HG03139 (cell line): Measurements from ENCODE around the gene DOK7.

Experiments used
- ATAC-seq: cut with Tn5 transposase; IDR thresholded peaks from one replicate; pipeline ENCODE4 v1.9.1; 2021; ENCODE audit not compliant: unreplicated experiment

DOK7 gene

DNA sequence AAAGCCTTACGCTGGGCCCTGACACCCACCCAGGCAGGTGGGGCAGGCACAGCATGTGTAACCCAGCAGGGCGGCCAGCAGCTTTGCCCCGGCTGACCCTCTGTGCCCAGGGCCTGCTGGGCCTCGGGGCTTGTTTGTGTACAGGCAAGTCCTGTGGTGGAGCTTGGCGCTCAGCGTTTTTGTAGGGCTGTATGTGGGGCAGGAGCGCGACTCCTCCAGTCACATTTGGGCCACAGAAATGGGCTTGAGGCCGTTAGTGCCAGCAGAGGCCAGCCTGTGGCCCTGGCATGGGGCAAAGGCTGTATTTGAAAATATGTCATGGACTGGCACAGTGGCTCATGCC, 36.0 kb upstream of the DOK7 start:
- no peak for ATAC-seq

DNA sequence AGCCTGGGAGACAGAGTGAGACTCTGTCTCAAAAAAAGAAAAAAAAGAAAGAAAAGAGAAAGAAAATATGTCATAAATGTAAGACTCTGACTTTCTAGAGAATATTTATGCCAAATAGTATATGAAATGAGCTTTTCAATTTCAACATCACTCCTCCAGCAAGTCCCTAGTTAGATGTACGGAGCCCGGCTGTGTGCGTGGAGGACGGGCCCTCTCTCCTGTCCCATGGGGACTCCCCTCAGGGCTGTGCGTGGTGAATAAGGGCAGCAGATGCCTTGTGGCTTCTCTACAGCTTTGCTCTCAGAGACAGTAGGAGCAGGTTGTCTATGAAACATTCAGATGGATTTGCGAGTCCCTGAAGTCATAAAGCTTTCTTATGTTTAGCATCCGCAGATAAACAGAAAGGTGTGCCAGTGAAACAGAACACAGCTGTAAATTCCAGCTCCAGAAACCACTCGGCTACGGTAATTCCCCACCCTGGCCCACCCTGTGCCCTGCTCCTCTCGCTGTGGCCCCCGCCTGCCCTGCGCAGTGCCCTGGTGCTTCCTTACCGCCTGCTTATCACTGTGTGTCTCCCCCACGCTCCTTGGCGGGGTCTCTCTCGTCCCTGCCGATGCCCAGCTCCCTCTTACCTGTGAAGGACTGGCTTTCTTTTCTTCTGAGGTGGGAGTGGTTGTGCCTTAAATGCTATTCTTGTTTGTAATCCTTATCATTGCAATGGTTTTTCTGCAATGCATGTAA, 35.2 kb upstream of the DOK7 start:
- no peak for ATAC-seq

DNA sequence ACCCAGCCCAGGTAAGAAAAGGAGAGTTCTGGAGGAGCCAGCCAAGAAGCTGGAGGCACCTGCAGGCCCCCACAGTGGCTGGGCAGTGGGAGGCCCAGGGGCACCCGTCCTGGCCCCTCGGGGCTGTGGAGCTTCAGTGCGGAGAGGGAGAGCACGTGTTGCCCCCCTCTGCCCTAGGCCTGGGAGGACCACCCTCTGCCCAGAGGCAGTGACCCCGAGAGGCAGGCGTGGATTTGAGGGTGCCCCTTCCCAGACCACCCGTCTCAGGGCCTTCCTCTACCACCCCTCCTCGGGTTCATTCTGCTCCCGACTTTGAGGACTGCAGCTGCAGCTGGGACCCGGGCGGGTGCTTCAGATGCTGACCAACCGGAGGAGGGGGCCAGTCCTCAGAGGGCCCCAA, 33.5 kb upstream of the DOK7 start:
- ATAC-seq, result no peak

DNA sequence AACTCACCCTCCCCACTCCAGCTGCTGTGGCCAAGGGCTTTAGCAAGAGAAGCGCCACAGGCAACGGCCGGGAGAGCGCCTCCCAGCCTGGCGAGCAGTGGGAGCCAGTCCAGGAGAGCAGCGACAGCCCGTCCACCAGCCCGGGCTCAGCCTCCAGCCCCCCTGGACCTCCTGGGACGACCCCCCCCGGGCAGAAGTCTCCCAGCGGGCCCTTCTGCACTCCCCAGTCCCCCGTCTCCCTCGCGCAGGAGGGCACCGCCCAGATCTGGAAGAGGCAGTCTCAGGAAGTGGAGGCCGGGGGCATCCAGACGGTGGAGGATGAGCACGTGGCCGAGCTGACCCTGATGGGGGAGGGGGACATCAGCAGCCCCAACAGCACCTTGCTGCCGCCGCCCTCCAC, 32.6 kb upstream of the DOK7 start:
- no peak for ATAC-seq

DNA sequence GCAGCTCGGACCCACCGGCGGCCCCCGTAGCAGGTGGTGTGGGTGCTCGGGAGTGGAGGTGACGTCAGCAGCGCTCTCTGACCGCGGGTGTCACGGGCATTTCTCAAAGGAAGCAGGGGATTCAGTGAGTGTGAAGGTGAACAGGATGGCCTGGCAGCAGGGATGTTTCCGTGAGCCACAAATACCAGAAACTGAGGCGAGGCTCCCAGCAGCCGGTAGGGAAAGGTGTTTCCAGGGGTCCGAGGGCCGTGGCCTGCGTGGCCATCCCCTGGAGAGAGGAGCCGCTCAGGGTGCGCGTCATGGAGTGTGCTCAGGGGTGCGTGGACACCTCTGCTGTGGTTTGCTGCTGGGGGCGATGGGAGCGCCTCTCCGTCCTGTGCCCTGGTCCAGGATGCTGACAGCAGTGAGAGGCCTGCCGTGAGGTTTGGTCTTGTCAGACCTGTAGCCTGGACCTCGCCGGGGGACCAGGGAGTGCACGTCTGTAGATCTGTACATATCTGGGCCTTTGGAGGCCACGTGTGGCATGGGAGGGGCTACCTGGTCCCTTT, 31.6 kb upstream of the DOK7 start:
- ATAC-seq, result no peak

DNA sequence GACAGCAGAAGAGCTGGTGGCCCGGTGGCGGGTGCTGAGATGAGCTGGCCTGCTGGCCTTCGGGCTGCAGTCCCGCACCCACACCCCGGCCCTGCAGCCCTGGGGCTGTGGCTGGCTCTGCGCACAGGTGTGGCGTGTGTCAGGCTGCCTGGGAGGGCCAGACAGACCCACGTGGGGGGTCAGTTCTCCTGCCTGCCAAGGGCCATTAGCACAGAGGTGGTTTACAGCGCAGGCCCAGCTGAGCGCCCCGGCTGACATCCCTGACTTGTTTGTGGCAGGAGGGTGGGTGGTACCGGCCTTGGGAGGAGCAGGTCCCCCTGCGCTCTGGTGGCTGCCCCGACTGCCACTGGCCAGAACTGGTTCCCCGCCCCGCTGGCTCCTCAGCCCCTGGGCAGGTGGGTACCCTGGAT, 30.7 kb upstream of the DOK7 start:
- ATAC-seq, result no peak

DNA sequence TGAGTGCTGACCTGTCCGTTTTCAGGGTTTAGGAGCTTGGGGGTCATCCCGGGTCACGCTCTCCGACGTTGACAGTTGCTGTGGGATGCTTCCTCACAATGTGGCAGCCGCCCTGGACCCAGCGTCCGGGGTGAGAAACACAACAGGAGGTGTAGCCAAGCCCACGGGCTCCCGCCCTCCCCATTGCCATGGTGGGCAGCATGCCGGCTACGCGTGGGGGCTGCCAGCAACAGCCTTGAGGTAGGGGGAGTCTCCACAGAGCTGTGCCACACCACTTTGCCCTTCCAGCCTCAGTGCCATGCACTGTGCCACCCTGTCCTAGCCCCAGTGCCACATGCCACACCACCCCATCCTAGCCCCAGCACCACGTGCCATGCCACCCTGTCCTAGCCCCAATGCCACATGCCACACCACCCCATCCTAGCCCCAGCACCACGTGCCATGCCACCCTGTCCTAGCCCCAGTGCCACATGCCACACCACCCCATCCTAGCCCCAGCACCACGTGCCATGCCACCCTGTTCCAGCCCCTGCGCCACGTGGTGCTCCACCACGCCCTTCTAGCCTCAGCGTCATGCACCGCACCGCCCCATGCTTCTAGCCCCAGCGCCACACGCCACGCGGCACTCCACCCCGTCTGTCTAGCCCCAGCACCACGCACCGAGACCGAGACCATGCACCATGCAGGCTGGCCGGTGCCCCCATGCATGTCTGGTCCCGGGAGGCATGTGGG, 29.8 kb upstream of the DOK7 start:
- no peak for ATAC-seq

DNA sequence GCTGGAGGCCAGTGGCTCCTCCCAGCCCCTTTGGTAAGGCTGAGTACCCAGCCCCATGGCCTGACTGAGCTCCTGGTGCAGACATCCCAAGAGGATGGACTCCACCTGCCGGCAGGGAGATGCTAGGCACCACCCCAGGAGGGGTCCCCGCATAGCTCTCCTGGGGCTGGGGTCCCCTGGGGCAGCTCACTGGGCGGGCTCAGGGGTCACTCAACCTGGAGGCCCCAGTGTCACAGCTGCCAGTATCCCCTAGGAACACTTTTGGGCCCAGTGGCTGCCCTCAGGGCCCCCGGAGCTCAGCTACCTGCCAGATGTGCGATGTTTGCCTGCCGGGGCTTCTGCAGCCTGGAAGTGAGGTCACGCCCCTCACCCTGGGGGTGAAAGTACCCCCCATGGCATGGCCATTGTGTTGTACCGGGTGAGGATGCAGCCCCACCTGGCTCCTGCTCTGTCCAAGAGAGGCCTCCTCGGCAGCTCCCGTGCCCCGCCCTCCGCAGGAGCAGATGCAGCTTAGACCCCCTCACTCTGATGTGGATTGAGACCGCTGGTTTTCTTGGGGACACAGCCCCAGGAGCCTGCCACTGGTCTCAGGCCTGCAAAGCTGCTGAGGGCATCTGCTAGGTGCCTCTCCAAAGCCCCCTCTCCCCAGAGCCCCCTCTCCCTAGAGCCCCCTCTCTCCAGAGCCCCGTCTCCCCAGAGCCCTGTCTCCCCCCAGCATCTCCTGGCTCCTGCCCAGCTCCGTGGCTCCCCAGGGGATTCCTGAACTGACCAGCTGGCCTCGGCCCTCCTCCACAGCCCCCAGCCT, 28.0 kb upstream of the DOK7 start:
- ATAC-seq, result no peak

DNA sequence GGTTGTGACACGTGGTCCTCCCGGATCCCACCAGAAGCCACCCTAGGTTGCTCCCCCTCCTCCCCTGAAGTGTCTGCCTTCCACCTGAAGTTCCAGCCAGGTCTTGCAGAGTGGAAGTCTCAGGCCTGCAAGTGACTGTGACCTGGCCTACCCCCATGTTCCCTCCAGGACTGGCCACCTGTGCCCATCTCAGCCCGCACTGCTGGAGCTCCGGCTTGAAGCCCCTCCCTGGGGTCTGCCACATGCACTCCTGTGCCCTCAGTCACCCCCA, 27.5 kb upstream of the DOK7 start:
- no peak for ATAC-seq

DNA sequence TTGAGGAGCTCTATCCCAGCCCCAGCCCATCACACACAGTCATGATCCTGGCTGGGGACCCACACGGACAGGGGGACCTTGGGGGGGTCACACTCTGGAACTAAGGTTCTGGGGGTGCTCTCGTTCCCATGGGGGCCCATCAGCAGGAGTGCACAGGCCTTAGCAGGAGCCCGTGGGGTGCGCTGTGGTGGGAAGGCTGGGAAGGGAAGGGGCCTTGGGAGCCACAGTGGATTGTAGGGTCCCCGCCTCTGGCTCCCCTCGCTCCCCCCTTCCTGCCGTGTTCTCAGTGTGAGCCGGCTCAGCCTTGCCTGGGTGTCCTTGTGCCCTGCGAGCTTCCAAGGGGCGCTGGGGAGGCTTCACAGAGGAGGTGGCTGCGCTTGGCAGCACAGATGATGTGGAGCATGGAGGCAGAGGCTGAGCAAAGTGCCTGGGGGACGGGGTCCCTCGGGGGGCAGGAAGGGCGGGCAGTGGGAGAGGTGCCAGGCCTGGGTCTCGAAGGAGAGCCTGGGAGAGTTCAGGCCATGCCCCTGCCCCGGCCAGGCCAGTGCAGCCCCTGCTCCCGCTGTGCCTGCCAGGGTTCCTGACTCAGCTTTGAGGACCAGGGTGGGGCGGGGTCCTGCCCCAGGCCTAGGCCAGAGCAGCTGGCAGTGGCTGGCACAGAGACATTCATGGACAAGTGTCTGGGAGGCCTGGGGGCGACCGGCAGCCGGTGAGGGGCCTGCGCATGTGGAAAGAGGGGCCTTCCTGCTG, 26.9 kb upstream of the DOK7 start:
- ATAC-seq, result no peak

DNA sequence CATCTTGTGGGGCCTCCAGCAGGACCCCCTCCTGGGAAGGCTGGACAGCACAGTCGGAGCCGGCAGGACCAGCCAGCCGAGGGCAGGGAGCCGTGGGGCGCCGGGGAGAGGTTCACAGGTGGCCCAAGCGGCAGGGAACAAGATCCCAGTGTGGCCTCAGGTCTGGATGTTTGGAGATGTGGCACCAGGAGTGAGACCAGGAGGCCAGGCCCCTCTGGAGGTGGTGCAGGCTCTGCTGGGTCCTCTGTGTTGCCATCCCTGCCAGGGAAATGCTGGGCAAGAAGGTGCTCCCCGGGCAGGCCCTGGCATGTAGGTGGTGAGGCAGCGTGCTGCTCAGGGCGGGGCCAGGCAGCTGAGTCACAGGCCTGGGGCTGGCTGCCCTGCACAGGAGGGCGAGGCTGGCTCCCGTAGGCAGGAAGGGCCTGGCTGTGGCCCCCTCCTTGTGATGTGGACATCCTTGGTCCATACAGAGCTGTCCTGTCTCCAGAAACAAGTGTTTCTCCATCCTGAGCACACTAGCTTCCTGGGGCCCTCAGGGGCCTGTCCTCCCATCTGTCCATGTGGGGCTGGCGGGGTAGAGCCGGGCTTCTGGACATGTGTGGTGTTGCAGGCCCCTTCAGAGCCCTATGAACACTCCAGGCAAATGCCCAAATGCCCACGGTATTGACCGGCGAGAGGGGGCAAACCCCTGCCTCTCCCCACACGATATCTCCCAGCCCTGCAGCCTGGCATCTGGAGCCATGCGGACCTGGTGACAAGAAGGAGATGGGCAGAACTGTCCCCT, 26.1 kb upstream of the DOK7 start:
- no peak for ATAC-seq

DNA sequence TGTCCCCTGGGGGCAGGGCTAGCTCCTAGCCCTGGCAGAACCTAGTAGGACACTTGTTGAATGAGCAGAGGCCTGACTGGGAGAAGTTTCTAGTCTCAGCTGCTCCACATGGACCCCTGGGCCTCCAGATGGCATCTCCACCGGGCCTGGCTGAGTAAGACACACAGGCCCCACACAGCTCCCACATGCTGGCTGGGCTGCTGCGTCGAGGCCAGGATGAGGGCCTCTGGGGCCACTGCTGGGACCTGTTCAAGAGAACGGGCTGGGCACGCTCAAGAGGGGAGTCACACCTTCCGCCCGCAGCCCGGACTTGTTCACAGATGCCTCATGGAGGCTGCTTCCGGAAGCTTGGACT, 25.5 kb upstream of the DOK7 start:
- ATAC-seq, result no peak

DNA sequence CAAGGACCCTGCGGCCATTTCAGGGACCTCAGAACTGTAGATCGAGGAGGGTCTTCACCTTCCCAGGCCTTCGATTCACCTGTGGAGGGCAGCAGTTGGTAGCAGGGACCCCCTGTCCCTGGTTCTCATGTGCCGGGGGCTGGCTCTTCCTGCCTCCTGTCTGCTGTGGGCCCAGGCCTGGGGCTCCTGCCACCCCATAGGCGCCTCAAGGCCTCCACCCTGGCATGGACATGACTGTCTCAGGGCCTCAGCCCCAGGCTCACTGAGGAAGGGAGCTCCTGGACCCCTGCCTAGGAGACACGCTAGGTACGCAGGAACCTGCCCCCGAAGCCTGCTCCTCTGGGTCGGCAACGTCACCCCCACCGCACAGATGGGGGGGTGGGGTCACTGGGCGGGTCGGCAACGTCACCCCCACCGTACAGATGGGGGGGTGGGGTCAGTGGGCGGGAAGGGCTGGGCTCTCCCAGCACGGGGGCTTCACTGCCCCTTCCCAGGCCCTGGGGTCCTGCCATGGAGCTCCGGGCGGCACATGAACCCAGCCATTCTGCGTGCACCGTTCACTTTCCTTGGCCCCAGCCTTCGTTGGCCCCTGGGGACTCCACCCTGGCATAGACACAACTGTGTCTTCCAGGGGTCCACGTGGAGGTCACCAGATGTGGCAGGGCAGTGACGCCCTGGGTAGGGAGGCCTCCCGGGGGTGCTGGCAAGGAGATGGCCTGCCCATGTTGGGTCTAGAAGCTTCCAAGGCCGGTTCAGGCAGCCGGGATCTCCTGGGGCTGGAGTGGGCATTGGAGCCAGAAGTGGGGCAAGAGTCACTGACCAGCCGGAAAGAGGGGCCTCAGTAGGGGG, 24.9 kb upstream of the DOK7 start:
- ATAC-seq, result no peak

DNA sequence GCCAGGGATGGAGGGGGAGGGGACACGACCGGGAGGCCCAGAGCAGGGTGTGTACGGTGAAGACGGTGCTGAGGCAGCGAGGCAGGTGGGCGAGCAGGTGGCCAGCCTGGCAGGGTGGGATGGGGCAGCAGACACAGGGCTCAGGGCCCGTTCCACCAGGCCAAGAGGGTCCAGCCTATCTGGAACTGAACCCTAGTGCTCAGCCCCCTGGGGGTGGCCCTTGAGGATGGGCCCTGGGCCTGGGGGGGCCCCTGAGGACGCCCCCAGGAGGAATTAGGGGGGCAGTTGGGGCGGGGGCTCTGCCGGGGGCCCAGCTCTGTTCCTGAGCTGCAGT, 24.3 kb upstream of the DOK7 start:
- ATAC-seq, result no peak

DNA sequence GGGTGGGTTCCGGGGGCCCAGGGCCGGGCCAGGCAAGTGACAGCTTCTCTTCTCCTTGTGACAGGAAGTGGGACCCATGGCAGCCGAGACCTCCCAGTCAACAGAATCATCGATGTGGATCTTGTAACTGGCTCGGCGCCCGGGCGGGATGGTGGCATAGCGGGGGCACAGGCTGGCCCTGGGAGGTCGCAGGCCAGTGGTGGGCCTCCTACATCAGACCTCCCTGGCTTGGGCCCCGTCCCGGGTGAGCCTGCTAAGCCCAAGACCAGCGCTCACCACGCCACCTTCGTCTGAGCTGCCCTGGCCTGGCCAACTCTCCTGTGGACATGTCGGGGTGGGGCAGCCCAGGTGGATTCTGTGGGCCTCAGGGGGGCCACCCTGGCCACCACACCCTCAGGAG, 23.7 kb upstream of the DOK7 start:
- ATAC-seq, result no peak

DNA sequence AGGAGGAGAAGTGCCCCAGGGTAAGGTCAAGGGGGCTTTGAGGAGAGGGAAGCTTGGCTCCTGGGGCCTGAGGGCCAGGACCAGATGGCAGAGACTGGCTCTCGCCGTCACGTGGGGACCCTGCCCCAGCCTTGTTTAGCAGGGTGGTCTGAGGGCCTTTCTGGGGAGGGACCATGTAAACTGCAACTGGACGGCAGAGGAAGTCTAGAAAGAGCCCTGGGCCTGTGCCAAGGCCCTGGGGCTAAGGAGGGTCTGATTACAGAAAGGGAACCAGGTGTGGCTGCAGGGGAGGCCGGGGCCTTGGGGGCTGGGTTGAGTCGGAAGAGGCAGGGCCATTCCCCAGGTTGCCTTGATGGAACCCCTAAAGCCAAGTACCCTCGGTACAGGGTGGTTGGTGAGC, 23.1 kb upstream of the DOK7 start:
- ATAC-seq, result no peak

DNA sequence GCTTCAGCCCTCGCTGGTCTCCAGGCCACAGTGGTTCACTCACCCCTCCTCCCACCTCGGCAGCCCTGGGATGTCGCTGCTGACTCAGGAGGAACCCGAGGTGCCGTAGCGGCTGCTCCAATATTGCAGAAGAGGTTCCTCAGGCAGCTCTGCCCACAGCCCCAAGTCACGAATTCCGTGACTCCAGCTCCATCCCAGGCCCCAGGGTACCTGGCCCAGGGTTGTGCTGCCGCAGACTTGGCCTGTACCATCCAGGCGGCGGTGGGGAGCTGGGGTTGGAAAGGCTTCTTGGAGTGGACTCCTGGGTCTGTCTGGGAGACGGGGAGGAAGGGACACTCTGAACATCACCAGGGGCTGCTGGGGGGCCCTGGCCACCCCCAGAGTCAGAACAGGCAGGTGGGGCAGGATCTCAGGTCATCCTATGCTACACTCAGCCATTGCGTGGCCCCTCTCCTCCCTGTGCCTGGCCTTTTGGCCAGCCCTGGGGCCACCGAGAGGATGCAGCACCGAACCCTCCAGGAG, 22.1 kb upstream of the DOK7 start:
- no peak for ATAC-seq

DNA sequence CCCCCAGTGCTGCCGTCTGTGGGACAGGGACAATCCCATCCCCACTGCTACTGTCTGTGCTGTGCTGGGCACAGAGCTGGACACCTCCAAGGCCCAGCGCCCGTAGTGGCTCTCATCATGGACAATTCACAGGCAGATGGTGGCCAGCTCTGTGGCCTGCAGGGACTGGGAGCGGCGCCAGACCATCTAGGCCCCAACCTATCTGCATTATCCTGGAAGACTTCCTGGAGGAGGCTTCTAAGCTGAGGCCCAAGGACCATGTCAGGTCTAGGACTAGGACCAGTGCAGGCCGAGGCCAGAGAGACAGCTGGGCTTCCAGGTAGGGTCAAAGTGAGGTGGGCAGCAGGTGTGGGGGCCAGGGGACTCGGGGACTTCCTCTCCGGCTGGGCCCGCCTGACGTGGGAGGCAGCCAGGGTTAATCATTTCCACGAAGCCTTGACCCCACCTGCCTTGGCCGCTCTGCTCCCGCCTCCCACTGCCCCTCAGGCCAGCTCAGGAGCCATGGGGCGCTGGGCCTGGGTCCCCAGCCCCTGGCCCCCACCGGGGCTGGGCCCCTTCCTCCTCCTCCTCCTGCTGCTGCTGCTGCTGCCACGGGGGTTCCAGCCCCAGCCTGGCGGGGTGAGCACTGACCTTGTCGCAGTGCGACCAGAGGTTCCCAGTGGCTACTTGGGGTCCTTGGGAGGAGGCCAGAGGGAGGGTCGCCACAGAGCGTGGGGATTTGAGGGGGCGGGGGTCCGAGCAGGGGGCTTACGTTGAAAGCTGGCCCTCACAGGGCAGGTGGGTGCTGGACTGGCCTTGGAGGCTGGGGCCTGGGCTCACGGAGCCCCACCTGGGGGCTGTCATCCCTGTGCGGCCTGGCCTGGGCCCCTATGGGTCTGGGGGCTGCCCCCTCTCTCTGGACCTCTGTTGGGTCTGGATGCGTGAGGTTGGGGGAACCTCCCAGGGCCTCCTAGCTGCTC, 21.3 kb upstream of the DOK7 start, which contains the start of gene HGFAC:
Gene HGFAC, plus strand, starts transcription at position 468 of the 959 bp plus-strand sequence. Its CDS starts 34 bp downstream, at position 502.
- no peak for ATAC-seq
